ENCODE data around the gene SIN3A.
"Not testable (repeated sequence)": the region's sequence is repeated elsewhere in the genome, so short reads cannot be mapped to it uniquely, and the experiment has no call there.

Gene SIN3A

DNA sequence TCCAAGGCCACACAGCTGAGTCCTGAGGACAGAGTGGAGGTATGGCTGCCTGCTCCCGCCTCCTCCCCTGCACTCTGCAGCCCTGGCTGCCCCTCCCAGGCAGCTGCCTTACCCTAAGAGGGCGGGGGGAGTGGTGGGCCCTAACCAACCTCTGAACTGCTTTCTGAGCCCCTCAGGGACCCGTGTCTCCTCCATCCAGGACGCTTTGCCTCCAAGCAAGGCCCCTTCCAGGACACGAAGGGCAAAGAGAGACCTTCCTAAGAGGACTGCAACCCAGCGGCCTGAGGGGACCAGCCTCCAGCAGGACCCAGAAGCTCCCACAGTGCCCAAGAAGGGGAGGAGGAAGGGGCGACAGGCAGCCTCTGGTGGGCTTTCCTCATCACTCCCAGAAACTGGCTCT is 97.0 kb downstream of the SIN3A start:
- no peak for DNase-seq
- H3K9me3 ChIP-seq (ENCODE audit: control extremely low read depth in 1 of 5, control insufficient read depth in 4 of 5, insufficient read depth in 2 of 5, low read depth in 1 of 5, low read length in 4 of 5) = peaks cover 0 to 19% (median 7%) of the 10 kb centered on the region in 5 experiments
- 98% methylated on average over 6 of the region's 7 CpGs for WGBS (ENCODE audit: insufficient coverage)
- no peaks in the 10 kb centered on the region for H3K27me3 ChIP-seq (replicated peaks in 2 of 5; ENCODE audit: control insufficient read depth in 4 of 5, insufficient read depth in 5 of 5, low read length in 4 of 5)
- no peak overlapping the region for H3K27ac ChIP-seq (ENCODE audit: insufficient read depth in 1 of 2, low read depth in 1 of 2, low read length in 2 of 2, poor library complexity in 1 of 2, severe bottlenecking in 2 of 2)
- CTCF ChIA-PET = interaction anchor here (0.8 to 3.9 kb wide), 2 partner anchors 11 to 13 kb away, joined by 3 to 25 read pairs; partner anchors contain the start of gene MAN2C1
- peaks cover 0 to 14% (median 7%) of the 10 kb centered on the region in 4 experiments for H3K4me1 ChIP-seq (ENCODE audit: control extremely low read depth in 1 of 4, control insufficient read depth in 4 of 4, insufficient read depth in 4 of 4, low read length in 3 of 4)
- peaks cover 2 to 43% (median 37%) of the 10 kb centered on the region in 4 experiments for H3K36me3 ChIP-seq (ENCODE audit: control insufficient read depth in 4 of 4, insufficient read depth in 4 of 4, low read length in 3 of 4)
- no peak overlapping the region for H3K4me3 ChIP-seq (ENCODE audit: control insufficient read depth in 1 of 7, extremely low read depth in 1 of 7, insufficient read depth in 4 of 7, low read depth in 2 of 7, low read length in 6 of 7)
- POLR2A ChIA-PET = no interaction called here

DNA sequence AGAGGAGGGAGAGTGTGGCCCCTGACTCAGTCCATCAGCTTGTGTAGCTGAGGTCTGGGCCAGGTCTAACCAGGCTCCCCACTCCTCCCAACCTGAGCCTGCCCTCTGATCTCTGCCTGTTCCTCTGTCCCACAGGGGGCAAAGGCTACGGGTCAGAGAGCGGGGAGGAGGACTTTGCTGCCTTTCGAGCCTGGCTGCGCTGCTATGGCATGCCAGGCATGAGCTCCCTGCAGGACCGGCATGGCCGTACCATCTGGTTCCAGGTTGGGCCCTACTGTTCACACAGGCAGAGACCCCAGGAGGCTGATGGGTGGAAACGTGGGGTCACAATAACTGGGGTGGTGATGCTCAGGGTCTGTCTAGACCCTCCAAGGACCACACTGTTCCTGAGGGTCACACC is 97.9 kb downstream of the SIN3A start:
- ChIA-PET POLR2A (no interaction called here), CTCF (interaction anchor here (0.8 to 3.9 kb wide), 2 partner anchors 12 to 14 kb away, joined by 3 to 25 read pairs; partner anchors contain the start of gene MAN2C1)
- Histone ChIP-seq H3K36me3 (ENCODE audit: control insufficient read depth in 4 of 4, insufficient read depth in 4 of 4, low read length in 3 of 4) (peaks cover 1 to 35% (median 31%) of the 10 kb centered on the region in 4 experiments), H3K27ac (ENCODE audit: insufficient read depth in 1 of 2, low read depth in 1 of 2, low read length in 2 of 2, poor library complexity in 1 of 2, severe bottlenecking in 2 of 2) (no peak overlapping the region), H3K4me1 (ENCODE audit: control extremely low read depth in 1 of 4, control insufficient read depth in 4 of 4, insufficient read depth in 4 of 4, low read length in 3 of 4) (peaks cover 0 to 14% (median 9%) of the 10 kb centered on the region in 4 experiments), H3K27me3 (replicated peaks in 2 of 5; ENCODE audit: control insufficient read depth in 4 of 5, insufficient read depth in 5 of 5, low read length in 4 of 5) (peaks cover 0 to 5% (median 0%) of the 10 kb centered on the region in 5 experiments), H3K9me3 (ENCODE audit: control extremely low read depth in 1 of 5, control insufficient read depth in 4 of 5, insufficient read depth in 2 of 5, low read depth in 1 of 5, low read length in 4 of 5) (peaks cover 0 to 27% (median 16%) of the 10 kb centered on the region in 5 experiments), H3K4me3 (ENCODE audit: control insufficient read depth in 1 of 7, extremely low read depth in 1 of 7, insufficient read depth in 4 of 7, low read depth in 2 of 7, low read length in 6 of 7) (no peak overlapping the region)
- 97% methylated on average over 7 of the region's 7 CpGs for WGBS (ENCODE audit: insufficient coverage)
- no peak for DNase-seq

DNA sequence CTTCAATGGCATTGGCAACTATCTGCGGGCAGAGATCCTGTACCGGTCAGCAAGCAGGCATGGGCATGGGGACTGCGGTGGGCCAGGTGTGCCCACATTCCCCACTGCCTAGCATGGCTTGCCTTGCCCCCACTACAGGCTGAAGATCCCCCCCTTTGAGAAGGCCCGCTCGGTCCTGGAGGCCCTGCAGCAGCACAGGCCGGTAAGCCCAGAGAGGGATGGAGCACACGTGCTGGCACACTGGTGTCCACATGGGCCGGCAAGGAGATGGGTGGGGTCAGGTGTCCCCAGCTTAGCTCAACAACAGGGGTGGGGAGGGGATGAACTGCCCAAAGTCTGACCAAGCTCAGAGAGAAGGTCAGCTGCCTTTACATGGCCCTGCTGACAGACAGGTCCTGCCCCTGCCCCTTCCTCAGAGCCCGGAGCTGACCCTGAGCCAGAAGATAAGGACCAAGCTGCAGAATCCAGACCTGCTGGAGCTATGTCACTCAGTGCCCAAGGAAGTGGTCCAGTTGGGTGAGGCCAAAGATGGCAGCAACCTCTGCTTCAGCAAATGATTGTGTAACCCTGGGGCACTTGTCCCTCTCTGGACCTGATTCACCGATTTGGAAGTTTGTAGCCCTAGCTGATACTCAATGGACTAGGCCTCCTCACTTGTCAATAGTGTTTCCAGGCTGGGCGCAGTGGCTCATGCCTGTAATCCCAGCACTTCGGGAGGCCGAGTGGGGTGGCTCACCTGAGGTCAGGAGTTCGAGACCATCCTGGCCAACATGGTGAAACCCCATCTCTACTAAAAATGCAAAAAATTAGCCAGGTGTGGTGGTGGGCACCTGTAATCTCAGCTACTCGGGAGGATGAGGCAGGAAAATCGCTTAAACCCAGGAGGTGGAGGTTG is 99.1 kb downstream of the SIN3A start:
- Histone ChIP-seq H3K27me3 (replicated peaks in 2 of 5; ENCODE audit: control insufficient read depth in 4 of 5, insufficient read depth in 5 of 5, low read length in 4 of 5) (peaks cover 0 to 16% (median 4%) of the 10 kb centered on the region in 5 experiments), H3K4me3 (ENCODE audit: control insufficient read depth in 1 of 7, extremely low read depth in 1 of 7, insufficient read depth in 4 of 7, low read depth in 2 of 7, low read length in 6 of 7) (no peak overlapping the region), H3K36me3 (ENCODE audit: control insufficient read depth in 4 of 4, insufficient read depth in 4 of 4, low read length in 3 of 4) (peaks cover 0 to 27% (median 23%) of the 10 kb centered on the region in 4 experiments), H3K9me3 (ENCODE audit: control extremely low read depth in 1 of 5, control insufficient read depth in 4 of 5, insufficient read depth in 2 of 5, low read depth in 1 of 5, low read length in 4 of 5) (peaks cover 0 to 30% (median 19%) of the 10 kb centered on the region in 5 experiments), H3K27ac (ENCODE audit: insufficient read depth in 1 of 2, low read depth in 1 of 2, low read length in 2 of 2, poor library complexity in 1 of 2, severe bottlenecking in 2 of 2) (no peak overlapping the region), H3K4me1 (ENCODE audit: control extremely low read depth in 1 of 4, control insufficient read depth in 4 of 4, insufficient read depth in 4 of 4, low read length in 3 of 4) (peaks cover 0 to 26% (median 20%) of the 10 kb centered on the region in 4 experiments)
- ChIA-PET CTCF (interaction anchor here (0.6 to 3.9 kb wide), 2 partner anchors 15 to 258 kb away, joined by 3 to 25 read pairs; partner anchors contain the start of gene MAN2C1), POLR2A (interaction anchor here (0.6 to 1.5 kb wide), 2 partner anchors 10 to 15 kb away, joined by 3 to 4 read pairs; no protein-coding TSS in a partner anchor)
- 98% methylated on average over 14 of the region's 16 CpGs for WGBS (ENCODE audit: insufficient coverage)
- DNase-seq = no peak

DNA sequence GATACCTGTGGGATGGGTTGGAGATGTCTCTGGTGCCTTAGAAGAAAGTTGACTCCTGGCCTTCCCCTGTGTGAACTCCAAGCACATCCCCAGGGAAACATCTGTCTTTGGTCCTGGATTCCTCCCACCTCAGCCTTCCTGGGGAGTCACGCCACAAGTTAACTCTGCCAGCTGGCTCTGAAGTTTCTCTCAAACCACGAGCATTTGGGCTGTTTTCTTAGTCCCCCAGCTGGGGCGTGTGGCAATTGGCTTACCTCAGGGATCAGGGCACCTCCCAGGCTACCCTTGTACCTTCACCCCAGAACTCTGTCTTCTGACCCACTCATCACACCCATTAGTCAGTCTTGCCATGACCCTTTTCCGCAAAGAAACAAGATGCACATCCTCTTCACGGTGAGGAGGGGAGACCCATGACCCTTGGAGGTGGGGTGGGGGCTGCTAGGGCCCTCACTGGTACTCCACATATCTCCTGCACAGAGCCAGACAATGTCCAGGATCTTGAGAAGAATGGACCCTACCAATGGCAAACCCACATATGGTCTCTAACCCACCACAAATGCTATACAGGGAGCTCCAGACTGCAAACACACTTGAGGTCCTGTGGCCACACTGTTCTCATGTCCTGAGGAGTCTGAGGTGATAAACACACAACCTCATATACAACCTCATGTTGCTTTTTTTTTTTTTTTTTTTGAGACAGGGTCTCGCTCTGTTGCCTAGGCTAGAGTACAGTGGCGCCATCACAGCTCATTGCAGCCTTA is 100.7 kb downstream of the SIN3A start:
- H3K36me3 ChIP-seq (ENCODE audit: control insufficient read depth in 4 of 4, insufficient read depth in 4 of 4, low read length in 3 of 4) = peaks cover 0 to 19% (median 12%) of the 10 kb centered on the region in 4 experiments
- DNase-seq = peak in 1 of 3 donors; percentile 15
- H3K9me3 ChIP-seq (ENCODE audit: control extremely low read depth in 1 of 5, control insufficient read depth in 4 of 5, insufficient read depth in 2 of 5, low read depth in 1 of 5, low read length in 4 of 5) = peaks cover 0 to 30% (median 19%) of the 10 kb centered on the region in 5 experiments
- H3K4me1 ChIP-seq (ENCODE audit: control extremely low read depth in 1 of 4, control insufficient read depth in 4 of 4, insufficient read depth in 4 of 4, low read length in 3 of 4) = peaks cover 7 to 35% (median 29%) of the 10 kb centered on the region in 4 experiments
- POLR2A ChIA-PET = no interaction called here
- no peak overlapping the region for H3K27ac ChIP-seq (ENCODE audit: insufficient read depth in 1 of 2, low read depth in 1 of 2, low read length in 2 of 2, poor library complexity in 1 of 2, severe bottlenecking in 2 of 2)
- 70% methylated on average over 3 of the region's 7 CpGs for WGBS (ENCODE audit: insufficient coverage)
- CTCF ChIA-PET = interaction anchor here (0.6 to 3.9 kb wide), 3 partner anchors 12 to 241 kb away, joined by 3 to 25 read pairs (median 3); partner anchors contain the start of gene MAN2C1
- H3K4me3 ChIP-seq (ENCODE audit: control insufficient read depth in 1 of 7, extremely low read depth in 1 of 7, insufficient read depth in 4 of 7, low read depth in 2 of 7, low read length in 6 of 7) = peak overlapping the region in 1 of 7 experiments; percentile 16
- H3K27me3 ChIP-seq (replicated peaks in 2 of 5; ENCODE audit: control insufficient read depth in 4 of 5, insufficient read depth in 5 of 5, low read length in 4 of 5) = peaks cover 0 to 26% (median 4%) of the 10 kb centered on the region in 5 experiments

DNA sequence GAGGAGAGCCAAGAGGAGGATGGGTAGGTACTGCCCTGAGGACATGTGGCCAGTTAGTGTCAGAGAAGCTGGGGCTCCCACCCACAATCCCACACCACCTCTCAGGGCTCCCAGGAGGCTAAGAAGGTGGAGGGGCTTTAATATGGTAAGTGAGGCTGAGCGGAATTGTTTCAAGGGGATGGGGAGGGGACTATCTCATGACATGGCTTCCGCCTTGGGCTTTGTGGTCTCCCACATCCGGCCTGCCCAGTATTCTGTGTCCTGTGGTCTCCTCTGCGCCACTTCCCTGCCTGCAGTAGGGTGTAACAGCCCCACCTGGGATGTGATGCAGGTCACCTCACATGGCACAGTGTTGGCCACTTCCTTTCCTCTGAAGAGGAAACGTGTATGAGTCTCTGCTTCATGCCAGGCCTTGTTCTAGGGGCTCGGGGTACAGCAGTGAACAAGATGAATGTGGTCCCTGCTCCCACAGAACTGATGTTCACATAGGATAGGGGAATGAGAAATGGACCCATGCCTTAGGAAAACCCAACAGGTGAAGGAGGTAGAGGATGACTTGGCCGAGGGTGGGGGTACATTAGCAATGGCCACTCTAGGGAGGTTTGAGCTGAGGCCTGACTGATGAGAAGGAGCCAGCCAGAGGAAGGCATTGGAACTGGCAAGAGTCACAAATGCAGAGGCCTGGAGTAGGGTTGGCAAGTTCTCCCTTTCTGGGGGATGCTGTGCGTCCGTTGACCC is 101.5 kb downstream of the SIN3A start:
- peaks cover 7 to 35% (median 29%) of the 10 kb centered on the region in 4 experiments for H3K4me1 ChIP-seq (ENCODE audit: control extremely low read depth in 1 of 4, control insufficient read depth in 4 of 4, insufficient read depth in 4 of 4, low read length in 3 of 4)
- ChIA-PET POLR2A (no interaction called here), CTCF (no interaction called here)
- no peak overlapping the region for H3K4me3 ChIP-seq (ENCODE audit: control insufficient read depth in 1 of 7, extremely low read depth in 1 of 7, insufficient read depth in 4 of 7, low read depth in 2 of 7, low read length in 6 of 7)
- 11% methylated on average over 7 of the region's 9 CpGs for WGBS (ENCODE audit: insufficient coverage)
- peak; percentile 87 to 98 (median 98) for DNase-seq
- H3K27me3 ChIP-seq (replicated peaks in 2 of 5; ENCODE audit: control insufficient read depth in 4 of 5, insufficient read depth in 5 of 5, low read length in 4 of 5) = peaks cover 0 to 26% (median 4%) of the 10 kb centered on the region in 5 experiments
- H3K27ac ChIP-seq (ENCODE audit: insufficient read depth in 1 of 2, low read depth in 1 of 2, low read length in 2 of 2, poor library complexity in 1 of 2, severe bottlenecking in 2 of 2) = no peak overlapping the region
- peaks cover 0 to 30% (median 19%) of the 10 kb centered on the region in 5 experiments for H3K9me3 ChIP-seq (ENCODE audit: control extremely low read depth in 1 of 5, control insufficient read depth in 4 of 5, insufficient read depth in 2 of 5, low read depth in 1 of 5, low read length in 4 of 5)
- peaks cover 0 to 12% (median 7%) of the 10 kb centered on the region in 4 experiments for H3K36me3 ChIP-seq (ENCODE audit: control insufficient read depth in 4 of 4, insufficient read depth in 4 of 4, low read length in 3 of 4)

DNA sequence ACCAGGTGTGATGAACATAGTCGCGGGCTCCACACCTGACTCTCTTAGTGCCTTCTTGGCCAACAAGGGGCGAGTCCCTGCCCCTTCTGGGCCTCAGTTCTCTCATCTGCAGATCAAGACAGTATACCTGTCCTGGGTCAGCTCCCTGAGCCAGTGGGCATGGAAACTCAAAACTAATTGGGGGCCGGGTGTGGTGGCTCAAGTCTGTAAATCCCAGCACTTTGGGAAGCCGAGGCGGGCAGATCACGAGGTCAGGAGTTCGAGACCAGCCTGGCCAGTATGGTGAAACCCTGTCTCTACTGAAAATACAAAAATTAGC is 102.2 kb downstream of the SIN3A start:
- DNase-seq; POLR2A ChIA-PET; H3K27ac ChIP-seq (ENCODE audit: insufficient read depth in 1 of 2, low read depth in 1 of 2, low read length in 2 of 2, poor library complexity in 1 of 2, severe bottlenecking in 2 of 2); H3K36me3 ChIP-seq (ENCODE audit: control insufficient read depth in 4 of 4, insufficient read depth in 4 of 4, low read length in 3 of 4): not testable (repeated sequence)
- H3K27me3 ChIP-seq (replicated peaks in 2 of 5; ENCODE audit: control insufficient read depth in 4 of 5, insufficient read depth in 5 of 5, low read length in 4 of 5) = peaks cover 0 to 26% (median 4%) of the 10 kb centered on the region in 5 experiments
- H3K9me3 ChIP-seq (ENCODE audit: control extremely low read depth in 1 of 5, control insufficient read depth in 4 of 5, insufficient read depth in 2 of 5, low read depth in 1 of 5, low read length in 4 of 5) = peaks cover 0 to 30% (median 19%) of the 10 kb centered on the region in 5 experiments
- H3K4me1 ChIP-seq (ENCODE audit: control extremely low read depth in 1 of 4, control insufficient read depth in 4 of 4, insufficient read depth in 4 of 4, low read length in 3 of 4) = peaks cover 7 to 35% (median 29%) of the 10 kb centered on the region in 4 experiments
- H3K4me3 ChIP-seq (ENCODE audit: control insufficient read depth in 1 of 7, extremely low read depth in 1 of 7, insufficient read depth in 4 of 7, low read depth in 2 of 7, low read length in 6 of 7) = peak overlapping the region in 1 of 7 experiments; percentile 35
- CTCF ChIA-PET = interaction anchor here (2.9 kb wide), 1 partner anchor 19 kb away, joined by 11 read pairs; the partner anchor contains the start of gene MAN2C1
- 92% methylated on average over 6 of the region's 8 CpGs for WGBS (ENCODE audit: insufficient coverage)

All from common myeloid progenitor, CD34-positive (primary cell).